CD14-positive monocyte (primary cell): ENCODE measurements around the gene AIPL1. TPM values are rescaled to one million over a fixed set of nuclear protein-coding genes. Genes with fewer than 3 reads are reported as not detected.

Experiments
- DNase-seq, 3 donors: peaks; one replicate each; pipeline ENCODE4 v3.0.0-alpha.2; 2011 to 2022
- H2AFZ ChIP-seq: 2 replicates; pipeline ENCODE4 v1.6.0; 2012; ENCODE audit warnings: mild to moderate bottlenecking, low read depth, low read length, inconsistent platforms; ENCODE audit not compliant: insufficient read depth, poor library complexity, severe bottlenecking
- H3K27ac ChIP-seq, 2 donors: 1 replicate in 1 of 2; 2 replicates in 1 of 2; pipeline ENCODE4 v1.5.1; 2012 to 2013; ENCODE audit warnings: low read length in 2 of 2, control low read depth in 1 of 2, inconsistent platforms in 1 of 2, low read depth in 1 of 2, mild to moderate bottlenecking in 1 of 2
- H3K27me3 ChIP-seq, 2 donors: one replicate each; pipeline versions ENCODE4 v1.6.0 to v1.6.1; 2011 to 2013; ENCODE audit warnings: low read length in 2 of 2; ENCODE audit not compliant: control insufficient read depth in 2 of 2, insufficient read depth in 2 of 2
- H3K36me3 ChIP-seq, 2 donors: replicated peaks in 1 of 2; 1 replicate in 1 of 2; 2 replicates in 1 of 2; pipeline versions ENCODE4 v1.5.1 to v1.6.1; 2012 to 2013; ENCODE audit warnings: low read length in 2 of 2, control low read depth in 1 of 2, inconsistent platforms in 1 of 2, mild to moderate bottlenecking in 1 of 2; ENCODE audit not compliant: insufficient read depth in 2 of 2, control insufficient read depth in 1 of 2
- H3K4me1 ChIP-seq, 2 donors: 1 replicate in 1 of 2; 2 replicates in 1 of 2; pipeline versions ENCODE4 v1.5.1 to v1.6.1; 2012 to 2013; ENCODE audit warnings: low read length in 2 of 2, control low read depth in 1 of 2, inconsistent platforms in 1 of 2, mild to moderate bottlenecking in 1 of 2, moderate library complexity in 1 of 2; ENCODE audit not compliant: insufficient read depth in 2 of 2, control insufficient read depth in 1 of 2
- H3K4me2 ChIP-seq: replicated peaks from 2 replicates; pipeline ENCODE3; 2012; ENCODE audit warnings: low read length, moderate library complexity, mild to moderate bottlenecking; ENCODE audit not compliant: poor library complexity, severe bottlenecking; ENCODE audit errors: extremely low read depth
- H3K4me3 ChIP-seq, 3 experiments: fragments of 200-600 bp in 1 of 3; sonication (generic) in 1 of 3; replicated peaks in 1 of 3; 1 replicate in 2 of 3; 2 replicates in 1 of 3; pipeline ENCODE4 v1.5.1; 2011 to 2013; ENCODE audit warnings: low read length in 3 of 3, mild to moderate bottlenecking in 3 of 3, control low read depth in 2 of 3, low read depth in 2 of 3, inconsistent platforms in 1 of 3, moderate library complexity in 1 of 3
- H3K79me2 ChIP-seq: 2 replicates; pipeline ENCODE4 v1.6.0; 2012; ENCODE audit warnings: mild to moderate bottlenecking, control low read depth, inconsistent platforms, low read length, moderate library complexity; ENCODE audit not compliant: insufficient read depth
- H3K9ac ChIP-seq: 2 replicates; pipeline ENCODE4 v1.6.0; 2017; ENCODE audit warnings: low read length, mild to moderate bottlenecking; ENCODE audit not compliant: insufficient read depth, poor library complexity, severe bottlenecking
- H3K9me3 ChIP-seq, 2 donors: replicated peaks in 1 of 2; 1 replicate in 1 of 2; 2 replicates in 1 of 2; pipeline versions ENCODE4 v1.5.1 to v1.6.1; 2012 to 2013; ENCODE audit warnings: low read length in 2 of 2, control low read depth in 1 of 2; ENCODE audit not compliant: control insufficient read depth in 1 of 2, insufficient read depth in 1 of 2
- H4K20me1 ChIP-seq: 2 replicates; pipeline ENCODE4 v1.6.0; 2012; ENCODE audit warnings: mild to moderate bottlenecking, low read length, control low read depth, moderate library complexity; ENCODE audit not compliant: insufficient read depth
- H3K27ac Mint-ChIP-seq, 7 donors: one replicate each; pipeline ENCODE4 v1.8.0; 2020; ENCODE audit warnings: mild to moderate bottlenecking in 7 of 7, mixed read lengths in 7 of 7, moderate library complexity in 6 of 7, inconsistent platforms in 2 of 7
- H3K27me3 Mint-ChIP-seq, 3 donors: one replicate each; pipeline ENCODE4 v1.8.0; 2021 to 2022; ENCODE audit warnings: low read depth in 3 of 3, mild to moderate bottlenecking in 3 of 3, mixed read lengths in 3 of 3, moderate library complexity in 3 of 3, inconsistent platforms in 1 of 3
- H3K36me3 Mint-ChIP-seq, 2 donors: one replicate each; pipeline ENCODE4 v1.8.0; 2020; ENCODE audit warnings: mixed read lengths in 2 of 2, inconsistent platforms in 1 of 2, mild to moderate bottlenecking in 1 of 2
- H3K4me1 Mint-ChIP-seq: one replicate; pipeline ENCODE4 v1.8.0; 2020; ENCODE audit warnings: mild to moderate bottlenecking, mixed read lengths
- H3K4me3 Mint-ChIP-seq, 2 donors: one replicate each; pipeline ENCODE4 v1.8.0; 2020; ENCODE audit warnings: mild to moderate bottlenecking in 2 of 2, mixed read lengths in 2 of 2, moderate library complexity in 1 of 2
- H3K9me3 Mint-ChIP-seq, 7 donors: one replicate each; pipeline ENCODE4 v1.8.0; 2020 to 2022; ENCODE audit warnings: mixed read lengths in 7 of 7, mild to moderate bottlenecking in 6 of 7, moderate library complexity in 6 of 7, inconsistent platforms in 2 of 7
- CTCF ChIP-seq: fragments of 200-600 bp; IDR thresholded peaks from one replicate; pipeline ENCODE4 v1.8.0; 2022; ENCODE audit warnings: antibody characterized with exemption, mild to moderate bottlenecking
- WGBS: methylation state at CpG from one replicate; pipeline ENCODE4 v1.1.5; 2013; ENCODE audit warnings: missing lambda C conversion rate; ENCODE audit not compliant: insufficient coverage; 5-methylcytosine and 5-hydroxymethylcytosine counted together
- intact Hi-C, 2 donors: fragments of 100-400 bp; cut with micrococcal nuclease; formaldehyde crosslinking; loops; one replicate each; pipeline versions ENCODE4 v1.15.0 to v1.15.1; 2023
- polyA plus RNA-seq, 3 donors: library from polyadenylated mRNA; depleted of rRNA in 1 of 3; unstranded in 2 of 3; stranded (reverse) in 1 of 3; fragments of 300-500 nt in 2 of 3; fragments of >200 nt in 1 of 3; fragmentation: Illumina TruSeq in 2 of 3; gene quantifications; 1 replicate in 2 of 3; 2 replicates in 1 of 3; pipeline ENCODE4 v1.2.3, GENCODE V29; 2012 to 2021

The AIPL1 gene
- polyA plus RNA-seq, 3 donors, result not detected

GRCh38 chr17:6474906-6475305 lies 40.0 kb upstream of the AIPL1 start:
- Mint-ChIP-seq H3K27me3 (peaks cover 10 to 15% (median 11%) of the 10 kb centered on the region in 3 donors), H3K9me3 (no peaks in the 10 kb centered on the region), H3K27ac (no peak overlapping the region), H3K36me3 (no peaks in the 10 kb centered on the region), H3K4me3 (no peak overlapping the region), H3K4me1 (no peaks in the 10 kb centered on the region)
- Histone ChIP-seq H2AFZ (no peak overlapping the region), H3K4me1 (no peaks in the 10 kb centered on the region), H3K9ac (no peak overlapping the region), H4K20me1 (no peaks in the 10 kb centered on the region), H3K27ac (no peak overlapping the region), H3K4me3 (no peak overlapping the region), H3K27me3 (no peaks in the 10 kb centered on the region), H3K79me2 (no peaks in the 10 kb centered on the region), H3K9me3 (no peaks in the 10 kb centered on the region), H3K36me3 (no peaks in the 10 kb centered on the region), H3K4me2 (no peak overlapping the region)
- 90% methylated on average over 7 of the region's 7 CpGs for WGBS
- intact Hi-C loops, result loop anchor here (5.0 to 10.0 kb wide), 2 partner anchors 170 to 327 kb away; partner anchors contain the start of genes KIAA0753 (in 1 of the 2) and TXNDC17 (in 1 of the 2)
- TF ChIP-seq CTCF, result no peak
- DNase-seq, result no peak

- TF ChIP-seq CTCF, result no peak
- no peak overlapping the region for H3K4me2 ChIP-seq
- H3K4me3 Mint-ChIP-seq, result no peak overlapping the region
- H3K27ac ChIP-seq, result no peak overlapping the region
- peak overlapping the region in 1 of 7 donors; percentile 75 for H3K27ac Mint-ChIP-seq
- H3K36me3 Mint-ChIP-seq, result no peaks in the 10 kb centered on the region
- H3K4me1 Mint-ChIP-seq, result no peaks in the 10 kb centered on the region
- H3K4me3 ChIP-seq, result no peak overlapping the region
- H3K79me2 ChIP-seq, result no peaks in the 10 kb centered on the region
- no peaks in the 10 kb centered on the region for H3K27me3 ChIP-seq
- H3K9ac ChIP-seq, result no peak overlapping the region
- no peaks in the 10 kb centered on the region for H4K20me1 ChIP-seq
- no peaks in the 10 kb centered on the region for H3K36me3 ChIP-seq
- no peaks in the 10 kb centered on the region for H3K4me1 ChIP-seq
- no peak overlapping the region for H2AFZ ChIP-seq
- H3K9me3 Mint-ChIP-seq, result no peaks in the 10 kb centered on the region
- 97% methylated on average over 18 of the region's 22 CpGs for WGBS
- intact Hi-C loops, result loop anchor here (5.0 to 10.0 kb wide), 2 partner anchors 170 to 328 kb away; partner anchors contain the start of genes KIAA0753 (in 1 of the 2) and TXNDC17 (in 1 of the 2)
- peaks cover 9 to 11% (median 10%) of the 10 kb centered on the region in 3 donors for H3K27me3 Mint-ChIP-seq
- H3K9me3 ChIP-seq, result no peaks in the 10 kb centered on the region
- DNase-seq, result no peak
Measured at GRCh38 chr17:6474376-6474775, 39.5 kb upstream of the AIPL1 start.
